Stomach (tissue), 4 donors: ENCODE data around the gene STX10.

Experiments used
- POLR2A ChIP-seq, 4 donors: fragments of 450-650 bp; IDR thresholded peaks; one replicate each; pipeline ENCODE4 v1.6.1; 2016; ENCODE audit warnings: antibody characterized with exemption in 4 of 4, control low read depth in 2 of 4, mild to moderate bottlenecking in 1 of 4, moderate library complexity in 1 of 4
- POLR2AphosphoS5 ChIP-seq, 3 donors: sonication (generic); formaldehyde crosslinking; IDR thresholded peaks; one replicate each; pipeline ENCODE4 v1.6.1; 2016; ENCODE audit warnings: antibody characterized with exemption in 3 of 3
- TF ChIP-seq, protein P1 (sequence below), 7 experiments: fragments of 450-650 bp in 4 of 7; fragments of 200-600 bp in 3 of 7; sonication (generic) in 3 of 7; IDR thresholded peaks; one replicate each; pipeline ENCODE4 v1.5.1; 2016 to 2019; ENCODE audit warnings: antibody characterized with exemption in 7 of 7, control low read depth in 2 of 7, mild to moderate bottlenecking in 1 of 7

DNA sequence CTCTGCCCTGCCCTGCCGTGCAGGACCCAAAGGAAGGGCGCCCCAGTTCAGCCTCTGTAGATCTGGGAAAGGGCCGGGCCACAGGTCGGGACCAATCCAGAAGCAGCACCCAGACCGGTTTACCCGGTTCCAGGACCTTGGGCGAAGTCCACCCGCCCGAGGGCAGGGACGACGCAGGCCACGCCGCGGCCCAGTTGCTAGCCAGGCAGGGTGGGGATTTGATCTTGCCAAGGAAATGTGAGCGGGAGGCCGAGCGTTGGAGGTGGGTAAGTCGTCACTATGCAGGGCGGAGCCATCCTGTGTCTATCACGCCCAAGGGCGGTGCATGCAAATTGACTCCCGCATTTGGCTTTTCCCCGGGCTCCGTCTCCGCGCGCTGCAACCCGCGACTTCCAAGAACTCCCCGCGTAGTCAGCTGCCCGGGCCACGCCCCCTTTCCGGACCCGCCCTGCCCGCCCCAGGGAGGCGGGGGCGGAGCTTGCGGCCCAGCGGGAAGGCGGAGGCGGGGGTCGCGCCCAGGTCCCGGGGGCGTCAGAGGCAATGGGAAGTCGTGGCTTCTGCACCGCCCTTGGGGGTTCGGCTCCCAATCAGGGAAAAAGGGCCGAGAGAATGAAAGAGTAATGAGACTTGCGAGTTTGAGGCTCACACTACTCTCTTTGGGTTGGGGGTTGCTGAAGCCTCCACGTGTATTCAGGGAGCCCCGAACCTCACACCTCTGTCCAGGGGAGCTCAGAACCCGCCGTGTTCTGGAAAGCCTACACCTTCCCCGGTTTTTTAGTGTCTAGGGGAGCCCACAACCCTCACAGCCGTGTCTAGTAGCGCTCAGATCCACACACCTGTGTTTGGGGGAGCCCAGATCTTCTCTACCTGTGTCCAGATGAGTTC lies 12.8 kb upstream of the STX10 start:
- TF ChIP-seq, protein P1, sequence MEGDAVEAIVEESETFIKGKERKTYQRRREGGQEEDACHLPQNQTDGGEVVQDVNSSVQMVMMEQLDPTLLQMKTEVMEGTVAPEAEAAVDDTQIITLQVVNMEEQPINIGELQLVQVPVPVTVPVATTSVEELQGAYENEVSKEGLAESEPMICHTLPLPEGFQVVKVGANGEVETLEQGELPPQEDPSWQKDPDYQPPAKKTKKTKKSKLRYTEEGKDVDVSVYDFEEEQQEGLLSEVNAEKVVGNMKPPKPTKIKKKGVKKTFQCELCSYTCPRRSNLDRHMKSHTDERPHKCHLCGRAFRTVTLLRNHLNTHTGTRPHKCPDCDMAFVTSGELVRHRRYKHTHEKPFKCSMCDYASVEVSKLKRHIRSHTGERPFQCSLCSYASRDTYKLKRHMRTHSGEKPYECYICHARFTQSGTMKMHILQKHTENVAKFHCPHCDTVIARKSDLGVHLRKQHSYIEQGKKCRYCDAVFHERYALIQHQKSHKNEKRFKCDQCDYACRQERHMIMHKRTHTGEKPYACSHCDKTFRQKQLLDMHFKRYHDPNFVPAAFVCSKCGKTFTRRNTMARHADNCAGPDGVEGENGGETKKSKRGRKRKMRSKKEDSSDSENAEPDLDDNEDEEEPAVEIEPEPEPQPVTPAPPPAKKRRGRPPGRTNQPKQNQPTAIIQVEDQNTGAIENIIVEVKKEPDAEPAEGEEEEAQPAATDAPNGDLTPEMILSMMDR (IDR thresholded peaks at IDR 0.05) = no peak
- TF ChIP-seq POLR2A (IDR thresholded peaks at IDR 0.05) (peak in 1 of 4 donors; percentile 64), POLR2AphosphoS5 (IDR thresholded peaks at IDR 0.05) (peak in 2 of 3 donors; percentile 90 to 95)
